ENCODE data around the gene FAXDC2.
"Not testable (repeated sequence)": the region's sequence is repeated elsewhere in the genome, so short reads cannot be mapped to it uniquely, and the experiment has no call there.

FAXDC2 gene

DNA sequence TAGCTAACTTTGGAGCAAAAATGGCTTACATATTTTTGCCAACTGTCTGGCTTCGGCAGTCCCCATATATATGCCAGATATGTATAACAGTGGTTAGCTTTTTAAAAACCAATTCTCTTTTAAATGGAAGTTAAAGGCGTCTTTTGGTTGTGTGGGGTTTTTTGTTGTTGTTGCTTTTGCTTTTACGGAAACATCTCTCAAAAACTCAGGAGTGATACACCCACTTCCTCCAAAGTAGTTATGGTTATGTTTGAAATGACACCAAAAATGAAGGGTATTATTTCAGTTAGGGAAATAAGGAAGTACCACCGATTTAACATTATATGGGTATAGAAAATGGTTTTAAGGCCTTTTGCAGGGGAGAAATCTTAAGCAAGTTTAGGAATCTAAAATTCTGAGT lies 10.4 kb upstream of the FAXDC2 start:
- DNase-seq, result no peak

DNA sequence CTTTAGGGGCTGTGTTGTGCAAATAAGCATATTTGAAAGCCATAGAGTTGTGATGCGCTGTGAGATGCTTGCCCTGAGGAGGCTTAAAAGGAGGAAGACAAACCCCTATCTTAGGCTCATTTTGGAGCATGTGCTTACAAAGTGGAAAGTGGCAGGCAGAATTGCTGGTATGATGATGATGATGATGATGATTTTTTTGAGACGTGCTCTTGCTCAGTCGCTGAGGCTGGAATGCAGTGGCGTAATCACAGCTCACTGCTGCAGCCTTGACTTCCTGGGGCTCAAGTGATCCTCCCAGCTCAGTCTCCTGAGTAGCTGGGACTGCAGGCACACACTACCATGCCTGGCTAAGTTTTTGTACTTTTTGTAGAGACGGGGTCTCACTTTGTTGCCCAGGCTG lies 9.7 kb upstream of the FAXDC2 start:
- peak; percentile 31 for DNase-seq

DNA sequence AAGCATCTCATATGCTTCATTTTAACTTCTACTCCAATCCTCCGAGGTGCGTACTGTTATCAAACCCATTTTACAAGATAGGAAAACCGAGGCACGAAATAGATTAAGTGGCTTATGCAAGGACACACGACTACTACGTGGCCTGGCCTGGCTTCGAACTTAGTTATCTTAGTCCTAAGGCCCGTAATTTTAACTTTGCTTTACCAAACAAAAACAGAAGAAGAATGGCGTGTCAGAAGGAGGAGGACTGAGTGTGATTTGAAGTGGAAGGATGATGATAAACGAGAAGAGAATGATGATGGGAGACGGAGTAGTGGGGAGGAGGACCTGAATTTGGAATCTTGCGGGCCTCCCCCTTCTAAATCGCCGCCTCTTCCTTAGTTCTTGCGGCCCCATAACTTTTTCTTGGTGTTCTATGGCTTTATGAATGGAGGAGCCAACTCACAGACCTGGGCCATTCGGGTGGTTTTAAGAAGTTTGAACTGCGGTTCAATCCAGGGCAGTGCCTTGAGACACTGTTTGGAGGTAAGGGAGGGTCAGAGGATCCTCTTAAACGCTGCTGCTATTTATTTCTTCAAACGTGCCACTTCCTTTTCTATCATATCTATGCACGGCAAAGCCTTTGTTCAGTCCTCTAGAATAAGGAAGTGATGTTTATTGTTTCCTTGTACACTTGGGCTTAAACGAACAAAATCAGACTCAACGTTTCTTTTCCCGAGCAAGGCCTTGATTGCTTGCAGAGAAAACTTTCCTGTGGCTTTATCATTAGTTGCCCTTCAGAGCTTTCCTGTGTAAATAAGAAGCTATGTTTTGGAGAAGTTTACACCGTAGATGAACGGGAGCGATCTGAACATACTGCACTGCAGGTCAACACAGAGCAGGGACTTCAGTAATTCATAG lies 8.8 kb upstream of the FAXDC2 start:
- DNase-seq, result peak; percentile 41

DNA sequence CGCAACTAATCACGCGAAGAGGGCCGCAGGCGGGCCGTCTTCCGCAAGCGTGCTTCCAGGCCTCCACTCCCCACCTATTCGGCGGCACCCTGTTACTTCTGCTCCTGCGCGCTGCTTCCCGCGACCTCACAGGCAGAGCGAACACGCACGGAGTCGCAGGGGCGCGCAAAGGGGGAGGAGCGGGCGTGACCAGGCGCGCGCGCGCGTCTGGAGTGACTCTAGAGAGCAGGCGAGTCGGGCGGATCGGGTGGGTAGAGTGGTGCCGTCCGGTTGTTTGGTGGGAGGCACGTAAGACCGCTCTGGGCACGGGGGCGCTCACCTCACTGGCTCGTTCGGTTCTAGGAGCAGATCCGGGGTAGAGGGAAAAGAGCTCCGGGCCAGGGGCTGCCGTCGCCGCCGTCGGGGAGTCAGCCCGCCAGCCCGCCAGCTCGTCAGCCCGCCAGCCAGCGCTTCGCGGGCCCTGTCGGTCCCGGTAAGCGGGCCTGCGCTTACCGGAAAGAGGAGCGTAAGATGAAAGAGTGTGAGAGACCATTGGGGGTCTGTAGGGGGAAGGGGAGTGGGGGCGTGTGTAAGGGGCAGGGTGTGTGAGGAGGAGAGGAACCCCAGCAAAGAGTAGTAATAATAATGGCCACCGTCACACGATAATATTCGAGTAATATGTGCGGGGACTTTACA lies 8.0 kb upstream of the FAXDC2 start, which contains the start of gene CNOT8:
TSS of gene CNOT8 (plus strand) at position 331 of the 675 bp plus-strand sequence. CDS start 4,652 bp downstream, outside the sequence.
- DNase-seq, result peak; percentile 93

DNA sequence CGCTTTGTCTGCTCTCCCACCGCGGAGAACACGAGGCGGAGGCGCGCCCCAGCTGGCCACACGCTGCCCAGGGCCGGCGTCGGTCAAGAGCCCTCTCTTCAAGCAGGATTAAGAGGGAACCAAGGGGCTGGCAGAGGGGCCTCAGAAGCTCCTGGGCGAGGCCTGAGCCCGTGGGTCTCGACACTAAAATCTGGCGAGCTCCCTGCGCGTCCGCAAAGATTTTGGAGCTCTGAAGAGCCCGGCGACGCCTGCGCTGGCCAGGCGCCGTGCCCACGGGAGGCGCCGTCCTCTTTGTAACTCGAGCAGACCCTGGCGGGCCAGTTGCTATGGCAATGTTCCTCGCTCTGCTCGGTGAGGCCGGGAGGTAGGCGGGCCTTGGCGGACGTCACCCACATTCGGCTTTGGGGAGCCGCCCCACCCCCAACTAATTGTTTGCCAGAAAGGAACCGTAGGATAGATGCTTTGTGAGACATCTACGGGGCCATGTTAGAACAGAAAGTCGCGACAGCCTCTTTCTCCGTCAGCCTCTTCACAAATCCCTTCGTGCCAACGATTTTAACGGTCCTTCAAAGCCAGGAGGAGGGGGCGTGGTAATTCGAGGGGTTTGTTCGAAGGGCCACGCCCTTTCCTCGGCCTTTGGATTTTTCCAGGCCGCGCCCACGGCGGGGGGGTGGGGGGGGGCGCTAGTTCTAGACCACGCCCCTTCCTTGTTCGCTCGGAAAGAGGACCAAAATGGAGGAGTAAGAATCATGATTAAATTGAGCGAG lies 7.3 kb upstream of the FAXDC2 start:
- DNase-seq, result peak; percentile 95

DNA sequence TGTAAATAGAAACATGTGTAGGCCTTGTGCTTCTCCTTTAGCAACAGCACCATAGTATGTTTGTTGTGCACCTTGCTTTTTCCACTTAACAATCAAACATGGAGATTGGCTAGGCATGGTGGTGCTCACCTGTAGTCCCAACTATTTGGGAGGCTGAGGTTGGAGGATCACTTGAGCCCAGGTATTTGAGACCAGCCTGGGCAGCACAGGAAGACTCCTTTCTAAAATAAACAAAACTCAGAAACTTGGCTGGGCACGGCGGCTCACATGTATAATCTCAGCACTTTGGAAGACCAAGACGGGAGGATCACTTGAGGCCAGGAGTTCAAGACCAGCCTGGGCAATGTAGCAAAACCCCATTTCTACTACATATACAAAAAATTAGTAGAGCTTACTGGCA lies 948 bp upstream of the FAXDC2 start:
- DNase-seq, result no peak

DNA sequence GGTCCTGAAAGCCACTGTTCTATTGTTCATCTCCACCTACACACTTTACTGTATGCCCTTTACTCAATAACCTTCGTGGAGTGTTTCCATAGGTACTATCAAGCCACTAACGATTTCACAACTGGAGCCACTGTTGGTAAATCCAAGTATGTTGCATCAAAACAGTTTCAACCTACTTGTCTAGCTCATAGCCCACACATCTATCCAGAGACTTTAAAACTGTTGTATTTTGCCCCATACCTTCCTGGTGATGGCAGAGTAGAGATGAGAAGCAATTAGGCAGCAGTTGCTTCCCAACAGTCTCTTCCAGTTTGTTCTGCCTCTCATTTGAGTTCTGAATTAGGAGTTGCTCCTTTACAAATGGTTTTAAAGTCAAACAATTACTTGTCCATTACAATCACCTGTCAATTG lies 607 bp downstream of the FAXDC2 start:
- no peak for DNase-seq

DNA sequence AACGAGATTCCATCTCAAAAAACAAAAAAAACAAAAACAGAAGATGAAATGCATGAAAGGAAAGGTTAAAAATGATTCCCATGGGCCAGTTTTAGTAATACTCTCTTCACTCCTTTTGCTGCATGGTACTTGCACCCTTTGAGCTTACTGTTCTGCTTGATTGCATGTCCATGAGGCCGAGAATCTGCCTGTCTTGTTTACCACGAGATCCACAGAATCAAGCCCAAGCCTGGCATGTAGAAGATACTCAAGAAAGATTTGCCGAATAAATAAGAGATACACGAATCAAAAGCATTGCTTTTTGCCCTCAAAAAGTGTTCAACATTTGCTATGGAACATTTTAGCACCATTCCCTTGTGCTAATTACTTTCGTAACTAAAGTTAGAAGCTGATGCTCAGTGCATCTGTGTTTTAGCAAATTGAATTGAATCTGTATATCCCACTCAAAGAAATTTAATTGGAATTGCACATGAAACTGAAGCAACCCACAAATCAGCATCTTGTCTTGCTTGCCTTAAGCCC lies 1.1 kb downstream of the FAXDC2 start:
- no peak for DNase-seq

DNA sequence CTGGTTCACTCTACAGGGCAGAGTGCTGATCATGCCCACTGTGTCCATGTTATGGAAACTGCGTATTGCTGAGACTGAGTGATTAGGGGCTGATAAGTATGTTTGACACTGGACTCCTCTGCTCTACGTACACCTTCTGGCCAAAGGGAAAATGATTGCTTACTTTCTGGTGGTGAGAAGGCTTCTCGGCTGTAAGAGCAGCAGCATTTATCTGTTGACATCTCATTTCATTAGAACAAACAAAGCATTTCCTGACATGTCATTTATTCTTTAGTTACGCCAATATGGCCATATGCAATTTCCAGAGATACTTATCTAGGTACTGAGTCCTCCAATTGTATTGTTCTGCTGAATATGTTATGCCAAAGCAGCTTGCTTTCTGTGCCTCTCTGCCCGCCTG lies 5.6 kb downstream of the FAXDC2 start:
- no peak for DNase-seq

DNA sequence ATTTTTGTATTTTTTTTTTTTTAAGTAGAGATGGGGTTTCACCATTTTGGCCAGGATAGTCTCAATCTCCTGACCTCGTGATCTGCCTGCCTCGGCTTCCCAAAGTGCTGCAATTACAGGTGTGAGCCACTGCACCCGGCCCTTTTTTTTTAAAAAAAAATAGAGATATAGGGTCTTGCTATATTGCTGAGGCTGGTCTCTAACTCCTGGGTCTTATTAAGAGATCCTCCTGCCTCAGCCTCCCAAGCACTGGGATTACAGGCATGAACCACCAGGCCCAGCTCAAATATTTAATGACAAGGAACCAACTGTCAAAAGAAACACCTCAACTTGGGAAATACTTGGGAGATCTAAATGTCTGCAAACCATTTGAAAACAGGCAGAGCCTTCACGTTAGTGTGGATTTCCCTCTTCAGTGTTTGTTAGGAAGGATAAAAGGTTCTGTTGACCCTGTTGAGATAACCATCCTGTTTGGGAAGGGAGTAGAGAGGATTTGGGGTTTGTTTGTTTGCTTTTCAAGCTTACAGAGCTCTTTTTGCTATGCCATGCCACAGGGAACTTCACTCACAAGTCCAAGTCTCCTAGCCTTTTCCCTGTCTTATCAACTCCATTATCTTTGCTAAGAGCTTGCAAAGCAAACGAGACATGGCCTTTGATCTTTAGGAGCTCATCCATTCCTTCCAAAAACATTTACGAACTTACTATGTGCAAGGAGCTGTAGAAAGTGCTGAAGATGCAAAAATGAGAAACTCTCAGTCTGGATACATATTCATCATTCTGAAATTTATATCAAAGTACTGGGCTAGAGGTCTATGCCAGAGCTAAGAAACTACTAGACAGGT lies 7.5 kb downstream of the FAXDC2 start:
- DNase-seq, result no peak

DNA sequence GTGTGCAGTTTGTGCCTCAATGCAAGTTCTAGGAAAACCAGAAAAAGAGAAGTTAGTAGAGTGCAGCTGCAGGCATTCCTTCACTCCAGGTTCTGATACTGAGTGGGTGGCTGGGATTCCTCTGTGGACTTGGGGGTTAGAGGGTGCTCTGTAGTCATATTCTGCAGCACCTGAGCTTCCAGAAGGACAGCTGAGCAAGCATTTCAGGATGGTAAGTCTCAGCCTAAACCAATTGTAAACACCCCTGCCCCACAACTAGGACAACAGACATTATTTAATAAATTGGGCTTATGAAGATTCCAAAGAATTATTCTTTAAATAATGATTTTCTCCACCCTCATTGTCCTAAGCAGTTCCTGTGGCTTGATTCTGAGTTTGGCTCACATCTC lies 9.1 kb downstream of the FAXDC2 start:
- DNase-seq, result no peak

DNA sequence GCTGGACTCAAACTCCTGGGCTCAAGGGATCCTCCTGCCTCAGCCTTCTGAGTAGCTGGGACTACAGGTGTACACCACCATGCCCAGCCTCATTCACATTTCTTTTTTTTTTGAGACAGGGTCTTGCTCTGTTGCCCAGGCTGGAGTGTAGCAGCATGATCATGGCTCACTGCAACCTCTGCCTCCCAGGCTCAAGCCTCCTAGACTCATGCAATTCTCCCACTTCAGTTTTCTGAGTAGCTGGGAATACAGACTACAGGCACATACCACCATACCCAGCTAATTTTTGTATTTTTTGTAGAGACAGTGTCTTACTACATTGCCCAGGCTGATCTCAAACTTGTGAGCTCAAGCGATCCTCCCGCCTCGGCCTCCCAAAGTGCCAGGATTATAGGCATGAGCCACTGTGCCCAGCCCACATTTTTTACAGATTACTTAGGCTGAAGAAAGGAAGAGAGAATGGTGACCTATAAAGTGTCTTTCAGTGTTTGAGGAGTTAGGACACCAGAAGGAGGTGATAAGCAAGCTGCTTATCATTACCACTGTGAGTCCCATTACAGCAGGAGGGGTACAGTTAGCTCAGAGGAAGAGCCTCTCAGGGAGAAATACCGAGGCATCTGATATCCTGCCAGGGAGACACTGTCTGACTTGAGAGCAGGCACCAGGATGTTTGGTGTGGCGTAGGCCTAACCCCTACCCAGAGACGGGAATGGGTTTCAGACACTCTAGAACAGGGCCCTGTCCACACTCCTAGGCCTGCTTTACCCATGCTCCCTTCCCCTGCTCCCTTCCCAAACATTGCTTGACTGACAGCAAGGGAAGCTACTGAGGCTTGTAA lies 9.7 kb downstream of the FAXDC2 start:
- no peak for DNase-seq

DNA sequence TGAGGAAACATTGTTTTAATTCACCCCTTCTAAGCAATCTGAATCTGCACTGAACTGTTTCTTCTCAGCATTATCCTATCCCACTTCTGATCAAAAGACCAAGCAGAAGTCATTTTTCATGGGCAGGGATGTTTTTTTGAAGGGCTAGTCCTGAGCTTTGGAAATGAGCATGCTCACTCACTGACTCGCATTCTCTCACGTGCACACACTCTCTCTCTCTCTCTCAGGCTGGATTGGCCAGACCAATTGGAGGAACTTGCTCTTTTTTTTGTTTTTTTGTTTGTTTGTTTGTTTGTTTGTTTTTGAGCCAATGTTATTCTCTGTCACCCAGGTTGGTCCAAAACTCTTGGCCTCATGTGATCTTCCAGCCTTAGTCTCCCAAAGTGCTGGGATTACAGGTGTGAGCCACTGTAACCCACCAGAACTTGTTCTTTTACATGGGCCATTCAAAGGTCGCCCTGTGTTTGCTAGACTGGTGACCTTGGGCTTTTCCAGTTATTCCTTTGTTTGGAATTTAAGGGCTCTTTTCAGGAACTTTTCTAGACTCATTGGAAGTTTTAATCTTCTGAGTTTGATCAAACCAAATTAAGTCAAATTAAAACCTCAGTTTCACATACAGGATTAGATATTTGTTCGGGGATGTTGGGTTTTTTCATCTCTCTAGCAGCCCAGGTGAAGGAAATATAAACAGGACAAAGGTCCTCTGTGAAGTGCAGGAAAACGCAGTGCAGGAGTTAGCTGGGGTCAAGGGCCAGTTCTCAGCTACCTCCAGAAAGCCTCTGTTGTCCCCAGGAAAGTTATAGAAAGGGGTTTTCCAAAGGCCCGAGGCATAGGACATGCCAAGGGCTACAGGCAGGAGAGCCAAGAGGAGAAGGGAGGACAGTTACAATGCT lies 13.1 kb downstream of the FAXDC2 start:
- no peak for DNase-seq

DNA sequence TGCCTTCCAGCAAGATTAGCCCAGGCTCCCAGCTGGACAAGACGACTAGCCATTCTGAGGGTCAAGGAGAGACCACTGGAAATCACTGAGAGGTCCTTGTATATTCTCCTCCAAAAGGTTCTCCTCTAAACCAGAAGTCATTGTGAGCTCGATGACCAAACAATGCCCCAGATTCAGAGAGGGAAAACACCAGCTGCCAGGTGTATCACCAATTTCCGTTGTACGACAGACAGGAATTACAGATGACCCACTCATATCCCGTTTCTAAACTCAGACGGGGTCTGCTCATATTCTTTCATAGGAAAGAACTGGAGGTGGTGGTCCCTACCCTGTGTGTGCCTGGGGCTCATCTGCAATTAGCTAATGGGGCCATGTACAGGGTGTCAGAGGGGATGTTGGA lies 14.2 kb downstream of the FAXDC2 start:
- no peak for DNase-seq

DNA sequence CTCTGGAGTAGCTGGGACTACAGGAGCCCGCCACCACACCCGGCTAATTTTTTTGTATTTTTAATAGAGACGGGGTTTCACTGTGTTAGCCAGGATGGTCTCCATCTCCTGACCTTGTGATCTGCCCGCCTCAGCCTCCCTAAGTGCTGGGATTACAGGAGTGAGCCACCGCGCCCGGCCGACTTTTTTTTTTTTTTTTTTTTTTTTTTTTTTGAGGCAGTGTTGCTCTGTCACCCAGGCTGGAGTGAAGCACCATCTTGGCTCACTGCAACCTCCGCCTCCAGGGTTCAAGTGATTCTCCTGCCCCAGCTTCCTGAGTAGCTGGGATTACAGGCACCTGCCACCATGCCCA lies 14.7 kb downstream of the FAXDC2 start:
- not testable (repeated sequence) for DNase-seq

DNA sequence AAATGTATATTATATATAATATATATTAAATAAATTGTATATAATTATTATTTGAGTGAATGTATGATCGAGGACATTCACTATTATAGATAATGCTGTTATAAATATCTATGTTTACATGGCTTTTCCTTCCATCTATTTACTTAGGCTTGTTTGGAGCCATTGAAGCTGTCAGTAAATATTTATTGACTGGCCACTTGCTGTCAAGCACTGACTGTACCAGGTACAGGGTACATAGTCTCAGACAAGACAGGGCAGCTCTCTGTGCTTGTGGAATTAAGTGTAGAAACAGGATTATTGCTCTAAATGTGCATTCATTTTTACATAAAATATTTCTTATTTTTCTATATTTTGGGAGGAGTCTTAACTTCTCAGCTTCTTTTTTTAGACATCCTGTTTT lies 16.4 kb downstream of the FAXDC2 start:
- no peak for DNase-seq

DNA sequence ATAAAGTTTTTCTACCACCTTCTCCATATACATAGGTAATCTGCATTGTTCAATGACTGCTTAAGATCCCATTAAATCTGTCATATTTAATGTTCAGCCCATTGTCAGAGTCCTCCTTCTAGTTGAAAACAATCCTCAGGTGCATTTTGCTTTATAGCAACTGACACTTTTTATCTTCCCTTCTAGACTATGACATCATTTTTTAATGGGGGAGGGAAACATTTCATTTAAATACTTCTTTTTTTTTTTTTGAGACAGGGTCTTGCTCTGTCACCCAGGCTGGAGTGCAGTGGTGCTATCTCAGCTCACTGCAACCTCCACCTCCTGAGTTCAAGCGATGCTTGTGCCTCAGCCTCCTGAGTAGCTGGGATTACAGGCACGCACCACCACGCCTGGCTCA lies 17.6 kb downstream of the FAXDC2 start:
- not testable (repeated sequence) for DNase-seq

DNA sequence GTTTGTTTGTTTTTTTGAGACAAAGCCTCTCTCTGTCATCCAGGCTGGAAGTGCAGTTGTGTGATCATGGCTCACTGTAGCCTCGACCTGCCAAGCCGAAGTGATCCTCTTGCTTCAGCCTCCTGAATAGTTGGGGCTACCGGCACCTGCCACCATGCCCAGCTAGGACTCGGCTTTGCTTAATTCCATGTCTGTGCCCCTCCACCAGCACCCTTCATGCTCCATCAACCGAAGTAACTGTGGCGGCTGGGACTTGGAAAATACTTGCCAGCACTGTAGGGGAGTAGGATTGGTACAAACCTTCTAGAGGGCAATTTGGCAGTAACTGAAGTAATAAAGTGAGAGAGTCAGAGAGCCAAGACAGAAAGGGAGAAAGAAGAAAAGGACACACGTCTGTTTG lies 19.0 kb downstream of the FAXDC2 start:
- no peak for DNase-seq

DNA sequence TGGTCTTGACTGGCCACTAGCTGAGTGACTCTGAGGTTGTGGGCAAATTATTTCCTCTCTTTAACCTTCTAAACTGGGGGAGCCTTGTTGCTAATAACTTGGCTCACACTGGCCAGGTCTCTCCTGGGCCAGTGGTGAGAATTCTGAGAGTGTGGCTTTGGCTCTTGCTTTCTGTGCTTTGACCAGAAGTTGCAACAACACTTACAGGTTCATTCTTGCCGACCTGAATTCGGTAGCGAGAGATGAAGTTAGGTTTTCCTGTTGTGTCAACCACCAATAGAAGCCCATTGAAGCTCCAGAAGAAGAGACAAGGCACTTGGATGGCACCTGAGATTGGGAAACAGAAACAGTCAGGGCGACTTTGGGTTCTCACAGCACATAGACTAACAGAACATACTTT lies 19.8 kb downstream of the FAXDC2 start:
- DNase-seq, result no peak

DNA sequence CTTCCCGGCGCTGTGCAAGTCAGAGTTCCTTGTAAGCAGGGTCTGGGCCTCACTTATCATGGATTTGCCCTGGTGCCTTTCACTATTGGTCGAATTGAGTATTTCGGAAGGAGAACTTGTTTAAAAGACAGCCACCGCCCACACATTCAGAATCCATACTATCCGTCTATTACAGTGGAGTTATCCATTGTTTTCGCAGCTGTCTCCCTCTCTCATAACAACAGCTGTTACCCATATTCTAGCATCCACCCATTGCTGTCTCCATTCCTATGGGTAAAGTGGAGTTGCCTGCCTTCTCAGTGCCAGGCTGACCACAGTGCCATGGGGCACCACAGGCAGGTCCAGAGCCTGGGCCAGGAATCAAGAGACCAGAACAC lies 20.2 kb downstream of the FAXDC2 start:
- DNase-seq, result no peak
